Loucy (cell line): Measurements from ENCODE around the gene BAG3.
A peak's percentile ranks its signal among the peaks of the same experiment; 100 is the strongest.

Source experiments
- H2AFZ ChIP-seq: fragments of 200-600 bp; sonication (generic); 2 replicates; pipeline ENCODE4 v1.6.0; 2016; ENCODE audit warnings: antibody characterized with exemption, mild to moderate bottlenecking, low read length, moderate library complexity
- H3F3A ChIP-seq: fragments of 200-600 bp; 2 replicates; pipeline ENCODE4 v1.6.0; 2016; ENCODE audit warnings: antibody characterized with exemption, low read depth, mild to moderate bottlenecking
- H3K27me3 ChIP-seq: fragments of 200-600 bp; sonication (generic); 2 replicates; pipeline ENCODE4 v1.6.1; 2014; ENCODE audit warnings: low read length, mild to moderate bottlenecking; ENCODE audit not compliant: insufficient read depth, poor library complexity, severe bottlenecking
- H3K36me3 ChIP-seq: fragments of 200-600 bp; sonication (generic); 2 replicates; pipeline ENCODE4 v1.6.1; 2016; ENCODE audit warnings: low read length; ENCODE audit not compliant: insufficient read depth
- H3K4me1 ChIP-seq: fragments of 200-600 bp; sonication (generic); 2 replicates; pipeline ENCODE4 v1.5.1; 2014; ENCODE audit warnings: low read length, mild to moderate bottlenecking; ENCODE audit not compliant: insufficient read depth, poor library complexity, severe bottlenecking
- H3K4me2 ChIP-seq: fragments of 200-600 bp; sonication (generic); 2 replicates; pipeline ENCODE4 v1.6.0; 2014; ENCODE audit warnings: antibody characterized with exemption, low read length, low read depth, mild to moderate bottlenecking; ENCODE audit not compliant: poor library complexity, severe bottlenecking
- H3K4me3 ChIP-seq: fragments of 200-600 bp; sonication (generic); 2 replicates; pipeline ENCODE4 v1.5.1; 2014; ENCODE audit warnings: low read length, mild to moderate bottlenecking, mixed read lengths; ENCODE audit not compliant: poor library complexity, severe bottlenecking
- H3K79me2 ChIP-seq: fragments of 200-600 bp; sonication (generic); 2 replicates; pipeline ENCODE4 v1.6.1; 2014; ENCODE audit warnings: low read length; ENCODE audit not compliant: insufficient read depth
- H3K9ac ChIP-seq: fragments of 200-600 bp; sonication (generic); 2 replicates; pipeline ENCODE4 v1.6.0; 2014; ENCODE audit warnings: mild to moderate bottlenecking, low read depth, low read length, moderate library complexity; ENCODE audit not compliant: poor library complexity, severe bottlenecking
- H3K9me2 ChIP-seq: fragments of 200-600 bp; sonication (generic); replicated peaks from 2 replicates; pipeline ENCODE4 v1.6.1; 2016; ENCODE audit warnings: low read depth, low read length, mixed read lengths
- H3K9me3 ChIP-seq: fragments of 200-600 bp; sonication (generic); 2 replicates; pipeline ENCODE4 v1.6.1; 2014; ENCODE audit warnings: mild to moderate bottlenecking, antibody characterized with exemption, low read length, low read depth; ENCODE audit not compliant: insufficient read depth
- H4K20me1 ChIP-seq: fragments of 200-600 bp; sonication (generic); 2 replicates; pipeline ENCODE4 v1.6.0; 2014; ENCODE audit warnings: antibody characterized with exemption, low read length, mild to moderate bottlenecking; ENCODE audit not compliant: insufficient read depth, poor library complexity, severe bottlenecking
- EZH2phosphoT487 ChIP-seq: fragments of 200-600 bp; IDR thresholded peaks from 2 replicates; pipeline ENCODE4 v1.6.1; 2018; ENCODE audit warnings: antibody characterized with exemption, mild to moderate bottlenecking, moderate library complexity, borderline replicate concordance
- TF ChIP-seq, protein P1 (sequence below): fragments of 200-600 bp; sonication (generic); conservative IDR thresholded peaks from 2 replicates; pipeline ENCODE4 v1.5.1; 2014; ENCODE audit warnings: mild to moderate bottlenecking, antibody characterized with exemption, low read length

Gene BAG3

DNA sequence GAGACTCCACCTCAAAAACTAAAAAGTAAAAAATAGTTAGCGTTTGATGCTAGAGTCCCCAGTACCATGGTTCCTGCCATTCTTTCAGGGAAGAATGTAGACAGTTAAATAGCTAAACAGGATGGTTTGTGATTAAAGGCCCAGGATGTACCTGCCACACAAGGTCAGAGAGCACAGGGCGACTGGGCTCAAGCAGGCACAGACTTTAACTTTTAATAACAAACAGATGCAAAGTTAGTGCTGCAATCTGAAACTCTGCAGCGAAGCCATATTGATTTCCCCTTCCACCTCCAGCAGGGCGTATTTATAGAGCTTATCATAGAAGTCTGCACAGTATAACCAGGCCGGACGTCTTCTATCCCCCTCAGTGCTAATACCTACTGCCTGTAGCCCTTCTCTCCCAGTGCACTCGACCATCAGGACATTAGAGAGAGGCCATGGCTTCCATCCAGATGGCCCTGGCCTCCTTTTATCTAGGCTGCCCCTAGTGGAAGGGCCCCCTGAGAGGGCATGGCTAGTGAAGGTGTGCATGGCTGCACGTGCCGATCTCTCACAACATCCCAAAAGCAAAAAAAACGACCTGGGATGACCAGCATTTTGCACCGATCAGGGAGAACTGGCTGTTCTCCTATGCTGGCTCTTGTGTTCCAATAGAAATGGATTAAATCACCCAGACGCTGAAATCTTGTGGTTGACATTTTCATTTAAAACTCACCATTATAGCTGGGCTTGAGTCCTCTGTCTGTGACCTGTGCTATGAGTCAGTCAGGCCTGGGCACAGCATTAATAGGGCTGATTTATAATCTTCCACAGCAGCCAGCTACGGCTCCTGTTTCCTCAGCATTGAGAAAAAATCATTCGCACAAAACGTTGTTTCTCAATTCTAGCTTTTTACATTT lies 7.6 kb upstream of the BAG3 start:
- Histone ChIP-seq H4K20me1 (no peaks in the 10 kb centered on the region), H3F3A (no peaks in the 10 kb centered on the region), H3K36me3 (no peaks in the 10 kb centered on the region), H3K4me1 (no peaks in the 10 kb centered on the region), H3K27me3 (no peaks in the 10 kb centered on the region), H3K4me2 (no peak overlapping the region), H2AFZ (no peak overlapping the region), H3K9me2 (no peaks in the 10 kb centered on the region), H3K9ac (no peak overlapping the region), H3K4me3 (no peak overlapping the region), H3K79me2 (no peaks in the 10 kb centered on the region), H3K9me3 (no peaks in the 10 kb centered on the region)
- TF ChIP-seq, protein P1, sequence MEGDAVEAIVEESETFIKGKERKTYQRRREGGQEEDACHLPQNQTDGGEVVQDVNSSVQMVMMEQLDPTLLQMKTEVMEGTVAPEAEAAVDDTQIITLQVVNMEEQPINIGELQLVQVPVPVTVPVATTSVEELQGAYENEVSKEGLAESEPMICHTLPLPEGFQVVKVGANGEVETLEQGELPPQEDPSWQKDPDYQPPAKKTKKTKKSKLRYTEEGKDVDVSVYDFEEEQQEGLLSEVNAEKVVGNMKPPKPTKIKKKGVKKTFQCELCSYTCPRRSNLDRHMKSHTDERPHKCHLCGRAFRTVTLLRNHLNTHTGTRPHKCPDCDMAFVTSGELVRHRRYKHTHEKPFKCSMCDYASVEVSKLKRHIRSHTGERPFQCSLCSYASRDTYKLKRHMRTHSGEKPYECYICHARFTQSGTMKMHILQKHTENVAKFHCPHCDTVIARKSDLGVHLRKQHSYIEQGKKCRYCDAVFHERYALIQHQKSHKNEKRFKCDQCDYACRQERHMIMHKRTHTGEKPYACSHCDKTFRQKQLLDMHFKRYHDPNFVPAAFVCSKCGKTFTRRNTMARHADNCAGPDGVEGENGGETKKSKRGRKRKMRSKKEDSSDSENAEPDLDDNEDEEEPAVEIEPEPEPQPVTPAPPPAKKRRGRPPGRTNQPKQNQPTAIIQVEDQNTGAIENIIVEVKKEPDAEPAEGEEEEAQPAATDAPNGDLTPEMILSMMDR, result peak; percentile 34; the same call in 1 of the 2 replicates
- no peak for TF ChIP-seq EZH2phosphoT487

DNA sequence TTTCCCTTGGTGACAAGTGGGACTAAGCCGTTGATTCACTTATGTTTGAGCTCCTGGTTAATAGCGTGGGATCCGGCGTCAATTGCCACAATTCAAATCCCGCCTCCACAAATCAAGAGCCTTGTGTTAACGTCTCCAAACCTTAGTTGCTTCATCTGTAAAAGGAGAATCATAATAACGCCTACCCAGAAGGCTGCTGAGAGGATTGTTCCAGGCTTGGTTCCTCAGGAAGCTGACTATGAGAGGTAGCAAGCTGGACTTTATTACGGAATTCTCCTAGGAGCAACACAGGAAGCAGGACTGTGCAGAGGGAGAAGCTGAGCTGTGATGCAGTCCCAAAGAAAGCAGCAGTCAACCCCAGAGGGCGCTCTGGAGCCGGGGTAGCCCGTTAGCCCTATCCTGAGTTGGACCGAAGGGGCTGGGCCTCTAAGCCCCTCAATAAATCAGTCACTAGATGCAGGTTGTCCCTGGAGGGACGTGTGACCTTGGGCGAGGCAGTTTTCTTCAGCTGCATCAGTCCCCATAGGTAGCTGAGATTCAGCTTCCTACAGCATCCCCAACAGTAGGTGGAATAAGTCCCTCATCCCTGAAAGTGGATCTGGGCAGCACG lies 6.9 kb upstream of the BAG3 start:
- Histone ChIP-seq H3K9ac (no peak overlapping the region), H4K20me1 (no peaks in the 10 kb centered on the region), H3K9me2 (no peaks in the 10 kb centered on the region), H3F3A (no peaks in the 10 kb centered on the region), H2AFZ (no peak overlapping the region), H3K9me3 (no peaks in the 10 kb centered on the region), H3K79me2 (no peaks in the 10 kb centered on the region), H3K4me1 (no peaks in the 10 kb centered on the region), H3K27me3 (no peaks in the 10 kb centered on the region), H3K4me2 (no peak overlapping the region), H3K36me3 (no peaks in the 10 kb centered on the region), H3K4me3 (no peak overlapping the region)
- no peak for TF ChIP-seq EZH2phosphoT487
- TF ChIP-seq, protein P1, result peak; percentile 54

DNA sequence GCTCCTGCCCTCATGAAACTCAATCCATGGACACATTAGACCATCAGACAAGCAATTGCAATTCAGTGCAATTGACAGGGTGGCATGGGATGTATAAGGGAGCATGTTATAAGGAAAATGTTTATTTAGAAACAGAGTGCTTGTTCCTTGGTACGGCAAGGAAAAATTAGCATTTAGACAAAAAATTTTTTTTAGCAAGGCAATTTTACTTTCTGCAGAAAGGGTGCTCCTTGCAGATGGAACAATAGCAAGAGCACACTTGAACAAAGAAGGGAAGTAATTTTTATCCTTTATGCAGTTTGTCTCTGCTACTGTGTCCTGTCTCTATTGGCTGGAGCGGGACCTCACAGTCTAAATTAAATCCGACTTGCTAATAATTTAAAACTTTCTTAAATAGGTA lies 6.2 kb upstream of the BAG3 start:
- Histone ChIP-seq H4K20me1 (no peaks in the 10 kb centered on the region), H2AFZ (no peak overlapping the region), H3K79me2 (no peaks in the 10 kb centered on the region), H3K9ac (no peak overlapping the region), H3F3A (no peaks in the 10 kb centered on the region), H3K4me1 (no peaks in the 10 kb centered on the region), H3K36me3 (no peaks in the 10 kb centered on the region), H3K27me3 (no peaks in the 10 kb centered on the region), H3K9me3 (no peaks in the 10 kb centered on the region), H3K4me2 (no peak overlapping the region), H3K4me3 (no peak overlapping the region), H3K9me2 (no peaks in the 10 kb centered on the region)
- TF ChIP-seq, protein P1, result no peak
- no peak for TF ChIP-seq EZH2phosphoT487
